ENCODE measurements around the gene FKBP5. TPM values are rescaled to one million over a fixed set of nuclear protein-coding genes. Genes with fewer than 3 reads are reported as not detected.
A peak's percentile ranks its signal among the peaks of the same experiment; 100 is the strongest.

Gene FKBP5
- total RNA-seq, 1 donor from 2014 or later = 112 TPM

DNA sequence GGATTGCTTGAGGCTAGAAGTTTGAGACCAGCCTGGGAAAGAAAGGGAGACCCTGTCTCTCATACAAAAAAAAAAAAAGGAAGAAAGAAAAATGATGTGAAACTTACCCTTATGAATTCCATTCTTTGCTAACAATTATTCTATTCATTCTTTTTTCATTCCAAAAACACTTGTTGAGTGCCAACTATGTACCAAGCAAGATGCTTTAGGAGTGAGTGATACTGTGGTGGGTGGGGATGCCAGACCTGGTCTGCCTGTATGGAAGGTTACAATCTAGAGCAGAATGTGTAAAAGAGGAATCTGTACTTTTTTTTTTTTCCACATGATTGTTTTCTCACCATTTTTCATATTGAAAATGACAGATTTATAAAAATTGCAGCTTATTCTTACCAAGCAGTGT lies 102.2 kb downstream of the FKBP5 start:
- peaks cover 26 to 73% of the 10 kb centered on the region in 2 donors for H3K4me1 ChIP-seq
- intact Hi-C loops (cut with DNase I) = no loop called here
- peak overlapping the region; percentile 62 to 74 for H3K27ac ChIP-seq

GRCh38 chr6:35585658-35586057 lies 103.1 kb downstream of the FKBP5 start:
- intact Hi-C loops (cut with DNase I) = loop anchor here (2.0 kb wide), 1 partner anchor 17 kb away; no protein-coding TSS in a partner anchor
- Histone ChIP-seq H3K36me3 (peaks cover 35 to 78% of the 10 kb centered on the region in 2 donors), H3K4me1 (peaks cover 21 to 65% of the 10 kb centered on the region in 2 donors), H3K4me3 (no peak overlapping the region), H3K27ac (peak overlapping the region; percentile 62 to 74), H3K9me3 (no peaks in the 10 kb centered on the region), H3K27me3 (no peaks in the 10 kb centered on the region)
- no peak for DNase-seq (ENCODE audit: low spot score in 2 of 2)
- no peak for TF ChIP-seq CTCF (IDR thresholded peaks at IDR 0.05)

More for the DNA sequence above, 102.2 kb downstream of the FKBP5 start:
- H3K9me3 ChIP-seq = no peaks in the 10 kb centered on the region
- no peak overlapping the region for H3K4me3 ChIP-seq
- H3K36me3 ChIP-seq = peaks cover 35 to 69% of the 10 kb centered on the region in 2 donors
- DNase-seq (ENCODE audit: low spot score in 2 of 2) = no peak
- TF ChIP-seq CTCF (IDR thresholded peaks at IDR 0.05) = no peak
- H3K27me3 ChIP-seq = no peaks in the 10 kb centered on the region

- intact Hi-C loops (cut with DNase I) = loop anchor here (1.0 to 5.0 kb wide), 5 partner anchors 19 to 153 kb away; partner anchors contain the start of genes ARMC12 and FKBP5
- Histone ChIP-seq H3K9me3 (no peaks in the 10 kb centered on the region), H3K27me3 (no peaks in the 10 kb centered on the region), H3K4me3 (no peak overlapping the region), H3K36me3 (peaks cover 31 to 73% of the 10 kb centered on the region in 2 donors), H3K4me1 (peaks cover 7 to 50% of the 10 kb centered on the region in 2 donors), H3K27ac (peak overlapping the region in 1 of 2 donors; percentile 3)
- DNase-seq (ENCODE audit: low spot score in 2 of 2) = peak in 1 of 2 donors; percentile 83
- TF ChIP-seq CTCF (IDR thresholded peaks at IDR 0.05) = peak; percentile 70 to 86 (median 86)
Measured at GRCh38 chr6:35583893-35584688, 104.6 kb downstream of the FKBP5 start.

- Histone ChIP-seq H3K36me3 (peaks cover 43 to 74% of the 10 kb centered on the region in 2 donors), H3K4me1 (peaks cover 6 to 32% of the 10 kb centered on the region in 2 donors), H3K27me3 (no peaks in the 10 kb centered on the region), H3K9me3 (no peaks in the 10 kb centered on the region), H3K27ac (no peak overlapping the region), H3K4me3 (no peak overlapping the region)
- TF ChIP-seq CTCF (IDR thresholded peaks at IDR 0.05) = no peak
- intact Hi-C loops (cut with DNase I) = loop anchor here (5.0 kb wide), 3 partner anchors 40 to 105 kb away; partner anchors contain the start of gene FKBP5
- DNase-seq (ENCODE audit: low spot score in 2 of 2) = no peak
Measured at GRCh38 chr6:35582315-35582714, 106.4 kb downstream of the FKBP5 start.

- no peak for DNase-seq (ENCODE audit: low spot score in 2 of 2)
- intact Hi-C loops (cut with DNase I) = loop anchor here (5.0 kb wide), 3 partner anchors 41 to 106 kb away; partner anchors contain the start of gene FKBP5
- peaks cover 3 to 25% of the 10 kb centered on the region in 2 donors for H3K4me1 ChIP-seq
- no peak overlapping the region for H3K4me3 ChIP-seq
- H3K9me3 ChIP-seq = no peaks in the 10 kb centered on the region
- peaks cover 44 to 76% of the 10 kb centered on the region in 2 donors for H3K36me3 ChIP-seq
- no peaks in the 10 kb centered on the region for H3K27me3 ChIP-seq
- no peak for TF ChIP-seq CTCF (IDR thresholded peaks at IDR 0.05)
- H3K27ac ChIP-seq = no peak overlapping the region
Measured at GRCh38 chr6:35581633-35582032, 107.1 kb downstream of the FKBP5 start.
